HG02798 (cell line): ENCODE results near the gene RBMS2.
"Not testable (repeated sequence)": the region's sequence is repeated elsewhere in the genome, so short reads cannot be mapped to it uniquely, and the experiment has no call there.

Experiments
- ATAC-seq: cut with Tn5 transposase; IDR thresholded peaks from one replicate; pipeline ENCODE4 v1.9.1; 2021; ENCODE audit warnings: mild to moderate bottlenecking; ENCODE audit not compliant: unreplicated experiment, poor library complexity

The RBMS2 gene

DNA sequence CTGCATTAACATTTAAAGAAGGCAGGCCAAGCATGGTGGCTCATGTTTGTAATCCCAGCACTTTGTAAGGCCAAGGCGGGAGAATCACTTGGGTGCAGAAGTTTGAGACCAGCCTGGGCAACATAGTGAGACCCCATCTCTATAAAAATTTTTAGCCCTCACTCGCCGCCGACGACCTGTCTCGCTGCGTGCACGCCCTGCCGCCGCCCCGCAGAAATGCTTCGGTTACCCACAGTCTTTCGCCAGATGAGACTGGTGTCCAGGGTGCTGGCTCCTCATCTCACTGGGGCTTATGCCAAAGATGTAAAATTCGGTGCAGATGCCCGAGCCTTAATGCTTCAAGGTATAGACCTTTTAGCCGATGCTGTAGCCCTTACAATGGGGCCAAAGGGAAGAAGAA, 10.8 kb upstream of the RBMS2 start:
- no peak for ATAC-seq

DNA sequence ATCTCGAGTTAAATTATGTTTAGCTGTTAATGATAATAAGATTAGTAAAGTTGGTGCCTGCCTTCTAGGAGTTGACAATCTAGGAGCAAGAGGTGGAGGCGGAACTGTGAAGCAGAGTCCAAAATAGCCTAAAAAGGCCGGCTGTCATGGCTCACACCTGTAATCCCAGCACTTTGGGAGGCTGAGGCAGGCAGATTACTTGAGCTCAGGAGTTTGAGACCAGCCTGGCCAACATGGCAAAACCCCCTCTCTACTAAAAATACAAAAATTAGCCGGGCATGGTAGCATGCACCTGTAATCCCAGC, 7.7 kb upstream of the RBMS2 start:
- not testable (repeated sequence) for ATAC-seq

- ATAC-seq: no peak
Observed at GRCh38 chr12:56517854-56518253, 3.8 kb upstream of the RBMS2 start.

DNA sequence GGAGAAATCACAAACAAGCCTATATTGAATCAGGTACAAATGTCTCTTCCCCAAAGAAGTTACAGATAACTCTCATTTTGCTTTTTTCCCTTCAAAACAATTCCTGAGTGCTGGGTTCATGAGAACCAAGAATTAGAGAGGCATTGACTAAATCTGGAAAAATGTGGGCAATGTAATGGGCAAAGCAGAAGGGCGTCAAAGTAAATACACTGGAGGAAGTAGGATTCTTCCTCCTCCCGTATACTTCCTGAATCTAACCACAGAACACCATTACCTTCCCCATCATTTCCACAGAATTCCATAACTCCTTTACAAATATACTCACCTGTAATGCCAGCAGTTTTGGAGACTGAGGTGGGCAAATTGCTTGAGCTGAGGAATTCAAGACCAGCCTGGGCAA, 3.0 kb upstream of the RBMS2 start:
- ATAC-seq: no peak

DNA sequence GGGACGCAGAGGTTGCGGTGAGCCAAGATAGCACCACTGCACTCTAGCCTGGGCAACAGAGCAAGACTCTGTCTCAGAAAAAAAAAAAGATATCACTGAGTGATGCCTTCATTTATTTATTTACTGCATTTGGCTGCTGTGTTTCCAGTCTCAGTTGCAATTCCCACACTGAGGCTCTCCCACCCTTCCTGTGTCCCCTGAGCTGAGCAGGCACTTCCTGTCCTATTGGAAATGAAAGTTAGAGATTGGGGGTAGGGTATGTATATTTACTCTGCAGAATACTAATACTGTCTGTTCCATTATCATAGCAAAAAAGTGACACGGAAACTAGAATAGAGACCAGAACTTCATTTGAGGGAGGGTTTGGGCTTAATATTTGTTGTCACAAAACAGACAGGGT, 1.6 kb upstream of the RBMS2 start:
- ATAC-seq: no peak

- no peak for ATAC-seq
Observed at GRCh38 chr12:56520506-56520905, 1.1 kb upstream of the RBMS2 start.

GRCh38 chr12:56521209-56521589, 421 bp upstream of the RBMS2 start:
- ATAC-seq: no peak

- no peak for ATAC-seq
Observed at GRCh38 chr12:56522411-56523193, 982 bp downstream of the RBMS2 start.

DNA sequence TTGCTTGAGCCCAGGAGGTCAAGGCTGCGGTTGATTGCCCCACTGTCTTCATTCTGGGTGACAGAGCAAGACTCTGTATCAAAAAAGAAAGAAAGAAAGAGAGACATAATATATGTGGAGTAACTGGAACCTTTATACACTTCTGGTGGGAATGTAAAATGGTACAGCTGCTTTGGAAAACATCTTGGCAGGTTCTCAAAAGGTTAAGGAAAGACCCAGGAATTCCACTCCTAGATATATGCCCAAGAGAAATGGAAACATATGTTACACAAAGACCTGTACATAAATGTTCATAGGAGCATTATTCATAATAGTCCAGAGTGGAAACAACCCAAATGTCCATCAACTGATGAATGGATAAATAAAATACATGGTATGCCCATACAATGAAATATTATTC, 7.2 kb downstream of the RBMS2 start:
- no peak for ATAC-seq

- ATAC-seq: no peak
Observed at GRCh38 chr12:56529656-56530055, 8.0 kb downstream of the RBMS2 start.

DNA sequence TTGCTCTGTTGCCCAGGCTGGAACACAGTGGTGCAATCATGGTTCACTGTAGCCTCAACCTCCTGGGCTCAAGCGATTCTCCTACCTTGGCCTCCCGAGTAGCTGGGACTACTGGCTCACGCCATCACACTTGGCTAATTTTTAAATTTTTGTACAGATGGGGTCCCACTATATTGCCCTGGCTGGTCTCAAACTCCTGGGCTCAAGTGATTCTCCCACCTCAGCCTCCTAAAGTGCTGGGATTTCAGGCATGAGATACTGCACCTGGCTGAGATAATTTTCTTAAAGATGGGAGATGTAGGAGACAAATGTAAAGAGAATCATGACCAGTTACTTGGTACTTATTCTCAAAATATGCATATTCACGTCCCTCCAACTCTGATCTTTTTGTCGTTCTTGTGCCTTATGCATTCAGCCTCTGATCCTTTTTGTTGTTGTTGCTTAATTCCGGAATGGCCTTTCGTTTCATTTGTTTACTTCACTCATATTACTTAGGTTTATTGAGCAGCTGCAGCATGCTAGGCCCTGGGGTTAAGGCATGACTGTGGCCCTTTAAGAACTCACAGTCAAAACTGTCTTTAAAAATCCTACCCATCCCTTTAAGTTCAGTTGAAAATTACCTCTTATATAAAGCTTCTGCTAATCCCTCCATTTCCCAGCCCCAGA, 8.9 kb downstream of the RBMS2 start:
- ATAC-seq: no peak

DNA sequence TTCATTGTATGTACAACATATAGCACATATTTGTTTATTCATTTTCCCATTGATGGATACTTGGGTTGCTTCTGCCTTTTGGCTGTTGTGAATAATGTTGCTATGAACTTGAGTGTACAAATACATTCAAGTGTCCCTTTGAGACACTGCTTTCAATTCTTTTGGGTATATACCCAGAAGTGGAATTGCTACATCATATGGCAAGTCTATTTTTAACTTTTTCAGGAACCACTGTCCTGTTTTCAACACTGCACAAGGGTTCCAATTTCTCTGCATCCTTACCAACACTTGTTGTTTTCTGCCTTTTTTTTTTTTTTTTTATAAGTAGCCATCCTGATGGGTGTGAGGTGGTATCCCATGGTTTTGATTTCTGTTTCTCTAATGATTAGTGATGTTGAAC, 15.9 kb downstream of the RBMS2 start:
- no peak for ATAC-seq

- no peak for ATAC-seq
Observed at GRCh38 chr12:56541631-56542030, 20.0 kb downstream of the RBMS2 start.

DNA sequence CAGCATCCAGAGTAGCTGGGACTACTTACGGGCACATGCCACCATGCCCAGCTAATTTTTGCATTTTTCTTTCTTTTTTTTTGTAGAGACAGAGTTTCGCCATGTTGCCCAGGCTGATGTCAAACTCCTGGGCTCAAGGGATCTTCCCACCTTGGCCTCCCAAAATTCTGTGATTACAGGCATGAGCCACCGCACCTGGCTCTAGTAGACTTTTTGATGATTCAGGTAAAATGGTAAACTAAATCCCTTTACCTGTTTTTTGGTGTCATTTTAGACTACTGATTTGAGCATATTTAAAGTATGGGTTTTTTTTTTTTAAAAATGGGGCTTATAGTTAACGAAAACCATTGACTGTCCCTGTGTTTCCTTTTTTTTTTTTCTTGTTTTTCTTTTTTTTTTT, 20.5 kb downstream of the RBMS2 start:
- ATAC-seq: no peak

DNA sequence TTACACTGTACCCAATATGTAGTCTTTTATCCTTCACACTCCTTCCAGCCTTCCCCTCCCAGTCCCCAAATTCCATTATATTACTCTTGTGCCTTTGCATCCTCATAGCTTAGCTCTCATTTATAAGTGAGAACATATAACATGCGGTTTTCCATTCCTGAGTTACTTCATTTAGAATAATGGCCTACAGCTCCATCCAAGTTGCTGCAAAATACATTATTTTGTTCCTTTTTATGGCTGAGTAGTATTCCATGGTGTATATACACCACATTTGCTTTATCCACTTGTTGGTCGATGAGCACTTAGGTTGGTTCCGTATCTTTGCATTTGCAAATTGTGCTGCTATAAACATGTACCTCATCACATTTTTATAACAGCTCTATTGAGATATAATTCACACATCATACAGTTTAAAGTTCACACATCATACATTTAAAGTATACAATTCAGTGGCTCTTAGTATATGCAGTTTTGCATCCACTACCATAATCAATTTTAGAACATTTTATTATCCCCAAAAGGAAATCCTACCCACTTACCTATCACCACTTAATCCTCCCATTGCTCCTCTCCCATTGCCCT, 23.5 kb downstream of the RBMS2 start:
- ATAC-seq: no peak

- ATAC-seq: no peak
Observed at GRCh38 chr12:56546680-56547079, 25.1 kb downstream of the RBMS2 start.

GRCh38 chr12:56551070-56551469, 29.4 kb downstream of the RBMS2 start:
- ATAC-seq: no peak

- peak; percentile 42 for ATAC-seq
Observed at GRCh38 chr12:56565510-56566101, 44.0 kb downstream of the RBMS2 start.

GRCh38 chr12:56568146-56568545, 46.5 kb downstream of the RBMS2 start:
- no peak for ATAC-seq

- ATAC-seq: no peak
Observed at GRCh38 chr12:56571121-56571520, 49.5 kb downstream of the RBMS2 start.

GRCh38 chr12:56572288-56572687, 50.7 kb downstream of the RBMS2 start:
- no peak for ATAC-seq

GRCh38 chr12:56574210-56574609, 52.6 kb downstream of the RBMS2 start:
- ATAC-seq: no peak
